H1 (cell line): Measurements from ENCODE around the gene GREM2. TPM values are rescaled to one million over a fixed set of nuclear protein-coding genes. Genes with fewer than 3 reads are reported as not detected.

Experiments used
- CTCF ChIA-PET: fragments of 300-600 bp; sonication (Branson Sonifier 250); formaldehyde crosslinking; loops from one replicate; lab custom pipeline; 2021; ENCODE audit not compliant: partially characterized antibody; lab: Charles Lee
- POLR2A ChIA-PET: fragments of 300-600 bp; sonication (Branson Sonifier 250); formaldehyde crosslinking; loops from one replicate; lab custom pipeline; 2021; ENCODE audit warnings: inconsistent platforms; ENCODE audit not compliant: partially characterized antibody; lab: Charles Lee
- DNase-seq, 2 experiments: peaks; one replicate each; pipeline versions ENCODE4 v3.0.0 to v3.0.0-alpha.2; 2010 to 2022; ENCODE audit warnings: low spot score in 2 of 2, low read depth in 1 of 2, mixed read lengths in 1 of 2
- FAIRE-seq: peaks from 2 replicates; lab custom pipeline; 2011; peaks lifted over from hg19 to GRCh38; lab: Jason Lieb, UNC
- H2AFZ ChIP-seq: 2 replicates; pipeline ENCODE4 v1.8.1; 2012; ENCODE audit warnings: low read length, inconsistent platforms
- H2AK5ac ChIP-seq: 2 replicates; pipeline ENCODE4 v1.6.1; 2013; ENCODE audit warnings: low read depth, low read length
- H2BK120ac ChIP-seq: replicated peaks from 2 replicates; pipeline ENCODE3; 2013; ENCODE audit warnings: low read depth, low read length, inconsistent platforms
- H2BK12ac ChIP-seq: 2 replicates; pipeline ENCODE4 v1.6.1; 2013; ENCODE audit warnings: low read depth, low read length
- H2BK15ac ChIP-seq: 2 replicates; pipeline ENCODE4 v1.6.1; 2013; ENCODE audit warnings: low read length
- H2BK20ac ChIP-seq: 2 replicates; pipeline ENCODE4 v1.6.1; 2013; ENCODE audit warnings: low read length
- H2BK5ac ChIP-seq: 2 replicates; pipeline ENCODE4 v1.6.1; 2013; ENCODE audit warnings: low read depth, low read length
- H3K14ac ChIP-seq: 2 replicates; pipeline ENCODE4 v1.6.1; 2013; ENCODE audit warnings: inconsistent platforms; ENCODE audit not compliant: insufficient read length
- H3K18ac ChIP-seq: 2 replicates; pipeline ENCODE4 v1.6.1; 2013; ENCODE audit warnings: low read length; ENCODE audit errors: extremely low read depth
- H3K23ac ChIP-seq: 2 replicates; pipeline ENCODE4 v1.6.1; 2013; ENCODE audit warnings: inconsistent platforms; ENCODE audit not compliant: insufficient read length
- H3K23me2 ChIP-seq: 2 replicates; pipeline ENCODE4 v1.6.1; 2013; ENCODE audit warnings: low read depth, low read length
- H3K27ac ChIP-seq: 2 replicates; pipeline ENCODE4 v1.6.1; 2011; ENCODE audit warnings: low read depth, low read length, inconsistent platforms
- H3K27me3 ChIP-seq, 4 experiments: replicated peaks in 1 of 4; 1 replicate in 1 of 4; 2 replicates in 3 of 4; pipeline versions ENCODE4 v1.6.1 to v1.8.1; 2011 to 2013; ENCODE audit warnings: low read length in 3 of 4, mild to moderate bottlenecking in 3 of 4, inconsistent platforms in 2 of 4, mixed read lengths in 2 of 4, moderate library complexity in 1 of 4; ENCODE audit not compliant: control insufficient read depth in 3 of 4, insufficient read depth in 3 of 4; ENCODE audit errors: extremely low read depth in 1 of 4
- H3K36me3 ChIP-seq, 4 experiments: 2 replicates each; pipeline versions ENCODE4 v1.6.1 to v1.8.1; 2011 to 2013; ENCODE audit warnings: mild to moderate bottlenecking in 4 of 4, low read length in 3 of 4, moderate library complexity in 2 of 4, control low read depth in 1 of 4, inconsistent platforms in 1 of 4; ENCODE audit not compliant: insufficient read depth in 4 of 4, control insufficient read depth in 2 of 4
- H3K4ac ChIP-seq: replicated peaks from 2 replicates; pipeline ENCODE3; 2013; ENCODE audit warnings: low read length, low read depth, mixed read lengths, inconsistent platforms; ENCODE audit not compliant: insufficient read length
- H3K4me1 ChIP-seq, 4 experiments: replicated peaks in 1 of 4; 1 replicate in 1 of 4; 2 replicates in 3 of 4; pipeline versions ENCODE4 v1.6.1 to v1.8.1; 2011 to 2013; ENCODE audit warnings: low read length in 3 of 4, inconsistent platforms in 2 of 4, mixed read lengths in 1 of 4; ENCODE audit not compliant: insufficient read depth in 4 of 4, control insufficient read depth in 3 of 4
- H3K4me2 ChIP-seq, 2 experiments: 2 replicates each; pipeline versions ENCODE4 v1.6.1 to v1.8.1; 2011 to 2013; ENCODE audit warnings: low read depth in 2 of 2, low read length in 2 of 2, control low read depth in 1 of 2, inconsistent platforms in 1 of 2, mild to moderate bottlenecking in 1 of 2; ENCODE audit not compliant: insufficient read depth in 1 of 2
- H3K4me3 ChIP-seq, 4 experiments: fragments of 200-600, 300-600 bp in 1 of 4; sonication (generic), shearing (Covaris generic), sonication (Bioruptor Twin) in 1 of 4; 2 replicates each; pipeline versions ENCODE4 v1.5.1 to v1.8.1; 2011 to 2016; ENCODE audit warnings: low read length in 4 of 4, low read depth in 3 of 4, control low read depth in 2 of 4, inconsistent platforms in 2 of 4, mild to moderate bottlenecking in 2 of 4, mixed read lengths in 1 of 4, moderate library complexity in 1 of 4; ENCODE audit not compliant: insufficient read depth in 2 of 4; ENCODE audit errors: extremely low read depth in 1 of 4
- H3K56ac ChIP-seq: replicated peaks from 2 replicates; pipeline ENCODE3; 2013; ENCODE audit warnings: low read depth, mild to moderate bottlenecking, mixed read lengths, low read length, inconsistent platforms; ENCODE audit not compliant: insufficient read length
- H3K79me1 ChIP-seq: 2 replicates; pipeline ENCODE4 v1.6.1; 2013; ENCODE audit warnings: low read depth, low read length, control low read depth
- H3K79me2 ChIP-seq, 2 experiments: 2 replicates each; pipeline versions ENCODE4 v1.6.1 to v1.8.1; 2012 to 2013; ENCODE audit warnings: low read length in 2 of 2, mild to moderate bottlenecking in 2 of 2, inconsistent platforms in 1 of 2; ENCODE audit not compliant: insufficient read depth in 2 of 2, control insufficient read depth in 1 of 2
- H3K9ac ChIP-seq, 4 experiments: replicated peaks in 1 of 4; 1 replicate in 1 of 4; 2 replicates in 3 of 4; pipeline versions ENCODE4 v1.6.1 to v1.8.1; 2011 to 2013; ENCODE audit warnings: low read depth in 3 of 4, low read length in 3 of 4, control low read depth in 2 of 4, mild to moderate bottlenecking in 2 of 4, moderate library complexity in 2 of 4, inconsistent platforms in 1 of 4; ENCODE audit errors: extremely low read depth in 1 of 4
- H3K9me3 ChIP-seq, 2 experiments: 2 replicates each; pipeline versions ENCODE4 v1.6.1 to v1.8.1; 2012 to 2013; ENCODE audit warnings: mild to moderate bottlenecking in 2 of 2, moderate library complexity in 2 of 2, control low read depth in 1 of 2, inconsistent platforms in 1 of 2, low read depth in 1 of 2, low read length in 1 of 2, mixed read lengths in 1 of 2; ENCODE audit not compliant: insufficient read depth in 2 of 2
- H4K20me1 ChIP-seq, 2 experiments: replicated peaks in 1 of 2; 2 replicates each; pipeline versions ENCODE3 to v1.8.1; 2011 to 2013; ENCODE audit warnings: inconsistent platforms in 2 of 2, low read length in 2 of 2, mild to moderate bottlenecking in 1 of 2; ENCODE audit not compliant: insufficient read depth in 2 of 2, control insufficient read depth in 1 of 2
- H4K5ac ChIP-seq: 2 replicates; pipeline ENCODE4 v1.6.1; 2013; ENCODE audit warnings: low read length, low read depth, mixed read lengths, inconsistent platforms; ENCODE audit not compliant: insufficient read length
- H4K8ac ChIP-seq: 2 replicates; pipeline ENCODE4 v1.8.0; 2013; ENCODE audit warnings: mild to moderate bottlenecking, moderate library complexity, low read length, inconsistent platforms; ENCODE audit not compliant: insufficient read depth; ENCODE audit errors: extremely low read depth
- H4K91ac ChIP-seq: replicated peaks from 2 replicates; pipeline ENCODE3; 2013; ENCODE audit warnings: low read length, mixed read lengths, inconsistent platforms; ENCODE audit not compliant: insufficient read length
- BACH1 ChIP-seq: IDR thresholded peaks from 2 replicates; pipeline ENCODE4 v1.6.1; 2012; ENCODE audit warnings: low read length, improper control_type of control experiment
- CHD2 ChIP-seq: IDR thresholded peaks from 2 replicates; pipeline ENCODE4 v1.6.1; 2012; ENCODE audit warnings: low read length, improper control_type of control experiment
- CREB1 ChIP-seq: IDR thresholded peaks from 2 replicates; pipeline ENCODE4 v1.6.1; 2012; ENCODE audit warnings: inconsistent platforms
- TEAD4 ChIP-seq: IDR thresholded peaks from 2 replicates; pipeline ENCODE4 v1.6.1; 2012; ENCODE audit warnings: low read depth, low read length, inconsistent platforms, mixed read lengths
- WGBS, 2 experiments: shearing (Covaris generic) in 1 of 2; methylation state at CpG; one replicate each; pipeline versions ENCODE4 v1.1.6 to v1.1.7; 2013 to 2015; ENCODE audit warnings: low lambda C conversion rate in 2 of 2, mixed read lengths in 2 of 2, inconsistent platforms in 1 of 2, low coverage in 1 of 2, missing lambda C conversion rate in 1 of 2; ENCODE audit not compliant: insufficient replicate concordance in 2 of 2, insufficient coverage in 1 of 2, insufficient read length in 1 of 2; ENCODE audit errors: extremely low coverage in 1 of 2, missing lambda C conversion rate in 1 of 2; 5-methylcytosine and 5-hydroxymethylcytosine counted together
- polyA plus RNA-seq, 7 experiments: library from polyadenylated mRNA; depleted of rRNA in 3 of 7; stranded (reverse) in 5 of 7; unstranded in 2 of 7; fragments of >200 nt in 5 of 7; fragments of 200-250 nt in 2 of 7; gene quantifications; 1 replicate in 5 of 7; 2 replicates in 1 of 7; 4 replicates in 1 of 7; pipeline versions ENCODE4 v1.2.1 to v1.2.3, GENCODE V29; 2011 to 2013; ENCODE audit warnings: missing spikeins in 2 of 7, mixed read lengths in 2 of 7
- total RNA-seq: library from RNA; stranded (reverse); fragmentation: NEBNext Ultra II Directional; extraction: Animal tissue kit (Norgen Biotek cat#: 25700); gene quantifications from 2 replicates; pipeline ENCODE4 v1.2.1, GENCODE V29; 2021
- TF ChIP-seq, protein P1 (sequence below): IDR thresholded peaks from 2 replicates; pipeline ENCODE4 v1.6.1; 2012; ENCODE audit warnings: inconsistent platforms

Gene GREM2
- total and polyA plus RNA-seq, 2 of the 8 experiments (the other 6 are each of a cell fraction or from before 2014, with no cell fraction given): 0.05 TPM; not detected in 1

DNA sequence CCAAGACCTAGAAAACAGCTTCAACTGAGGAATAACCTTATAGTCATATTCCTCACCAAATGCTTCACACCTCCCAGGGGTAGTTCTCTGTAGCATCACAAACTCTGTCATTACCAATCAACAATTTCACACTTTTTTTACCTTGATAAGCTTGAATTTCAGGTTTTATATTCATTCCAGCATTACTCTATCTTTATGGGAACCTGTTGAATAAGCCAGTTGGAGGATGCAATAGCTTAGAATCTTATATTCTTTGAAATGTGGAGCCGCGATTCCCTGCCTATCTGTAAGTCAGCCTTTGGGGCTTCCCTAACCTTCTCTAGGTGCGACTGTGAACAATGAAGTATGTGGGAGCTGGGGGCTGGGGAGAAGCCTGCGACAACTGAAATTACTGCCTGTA is 145.4 kb downstream of the GREM2 start:
- no peak overlapping the region for H3K4ac ChIP-seq
- H3K4me3 ChIP-seq: no peak overlapping the region
- ChIA-PET POLR2A (no interaction called here), CTCF (interaction anchor here (0.6 to 2.6 kb wide), 5 partner anchors 10 to 524 kb away, joined by 3 to 20 read pairs (median 3); no protein-coding TSS in a partner anchor)
- no peak overlapping the region for H2AK5ac ChIP-seq
- H4K8ac ChIP-seq: no peak overlapping the region
- FAIRE-seq (no peak), DNase-seq (no peak)
- H2BK5ac ChIP-seq: no peak overlapping the region
- H3K79me2 ChIP-seq: no peaks in the 10 kb centered on the region
- H3K4me2 ChIP-seq: no peak overlapping the region
- H3K14ac ChIP-seq: no peak overlapping the region
- H2BK12ac ChIP-seq: no peak overlapping the region
- WGBS, 2 experiments: 89% methylated on average over 4 of the region's 4 CpGs; no CpG with 5 or more reads in 1 of the 2 experiments
- H4K20me1 ChIP-seq: no peaks in the 10 kb centered on the region
- H4K91ac ChIP-seq: no peak overlapping the region
- no peak overlapping the region for H2BK120ac ChIP-seq
- no peaks in the 10 kb centered on the region for H3K27me3 ChIP-seq
- no peaks in the 10 kb centered on the region for H3K36me3 ChIP-seq
- H3K27ac ChIP-seq: no peak overlapping the region
- no peak overlapping the region for H3K56ac ChIP-seq
- no peak for TF ChIP-seq TEAD4
- no peak for TF ChIP-seq CHD2
- TF ChIP-seq CREB1: no peak
- TF ChIP-seq BACH1: no peak
- TF ChIP-seq, protein P1, sequence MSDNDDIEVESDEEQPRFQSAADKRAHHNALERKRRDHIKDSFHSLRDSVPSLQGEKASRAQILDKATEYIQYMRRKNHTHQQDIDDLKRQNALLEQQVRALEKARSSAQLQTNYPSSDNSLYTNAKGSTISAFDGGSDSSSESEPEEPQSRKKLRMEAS: no peak
- no peaks in the 10 kb centered on the region for H3K23me2 ChIP-seq
- H2BK20ac ChIP-seq: no peak overlapping the region
- no peak overlapping the region for H4K5ac ChIP-seq
- no peak overlapping the region for H2AFZ ChIP-seq
- H3K4me1 ChIP-seq: no peaks in the 10 kb centered on the region; a peak in 1 of 7 replicates
- H3K23ac ChIP-seq: no peak overlapping the region
- no peaks in the 10 kb centered on the region for H3K9me3 ChIP-seq
- H3K9ac ChIP-seq: no peak overlapping the region
- H3K79me1 ChIP-seq: no peaks in the 10 kb centered on the region
- H3K18ac ChIP-seq: no peak overlapping the region
- H2BK15ac ChIP-seq: no peak overlapping the region
